ENCODE measurements around the gene ARFGAP3.
A peak's percentile ranks its signal among the peaks of the same experiment; 100 is the strongest.

ARFGAP3 gene, protein sequence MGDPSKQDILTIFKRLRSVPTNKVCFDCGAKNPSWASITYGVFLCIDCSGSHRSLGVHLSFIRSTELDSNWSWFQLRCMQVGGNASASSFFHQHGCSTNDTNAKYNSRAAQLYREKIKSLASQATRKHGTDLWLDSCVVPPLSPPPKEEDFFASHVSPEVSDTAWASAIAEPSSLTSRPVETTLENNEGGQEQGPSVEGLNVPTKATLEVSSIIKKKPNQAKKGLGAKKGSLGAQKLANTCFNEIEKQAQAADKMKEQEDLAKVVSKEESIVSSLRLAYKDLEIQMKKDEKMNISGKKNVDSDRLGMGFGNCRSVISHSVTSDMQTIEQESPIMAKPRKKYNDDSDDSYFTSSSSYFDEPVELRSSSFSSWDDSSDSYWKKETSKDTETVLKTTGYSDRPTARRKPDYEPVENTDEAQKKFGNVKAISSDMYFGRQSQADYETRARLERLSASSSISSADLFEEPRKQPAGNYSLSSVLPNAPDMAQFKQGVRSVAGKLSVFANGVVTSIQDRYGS

DNA sequence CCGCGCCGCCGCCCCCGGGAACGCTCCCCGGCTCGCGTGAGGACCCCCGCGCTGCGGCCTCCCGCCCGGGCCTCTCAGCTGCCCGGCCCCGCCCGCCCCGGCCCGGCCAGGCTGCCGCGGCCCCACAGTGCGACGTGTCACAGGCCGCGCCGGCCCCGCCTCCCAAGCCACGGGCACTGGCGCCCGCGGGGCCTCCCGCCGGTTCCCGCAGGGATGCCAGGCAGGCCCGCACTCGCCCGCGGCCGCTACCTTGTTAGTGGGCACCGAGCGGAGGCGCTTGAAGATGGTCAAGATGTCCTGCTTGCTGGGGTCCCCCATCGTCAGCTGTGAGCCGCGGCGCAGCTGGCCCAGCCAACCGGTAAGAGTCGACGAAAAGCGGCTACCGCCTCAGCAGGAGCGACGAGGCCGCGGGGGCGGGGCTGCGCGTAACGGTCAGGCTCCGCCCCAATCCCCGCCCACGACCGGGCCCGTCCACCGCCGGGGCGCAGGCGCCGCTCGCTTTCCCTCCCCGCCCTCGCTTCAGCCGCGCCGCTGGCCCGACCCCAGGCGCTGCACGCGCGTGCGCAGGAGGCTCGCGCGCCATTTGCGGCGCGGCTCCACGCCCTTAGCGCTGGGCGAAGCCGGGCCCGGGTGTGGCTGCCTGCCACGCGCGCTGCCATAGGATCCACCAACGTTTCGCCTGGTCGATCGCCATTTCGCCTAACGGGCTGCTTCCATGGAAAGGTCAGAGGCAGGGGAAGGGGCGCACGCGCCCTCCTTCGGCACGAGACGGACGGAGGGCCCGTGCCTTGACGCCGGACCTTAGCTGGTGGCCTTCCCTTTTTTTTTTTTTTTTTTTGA, at the start of gene ARFGAP3:
Gene ARFGAP3, minus strand, starts transcription at position 409 of the 840 bp plus-strand sequence. Its CDS starts 91 bp downstream, at position 318.
- peak; percentile 93 for DNase-seq (ENCODE audit: low read depth, low spot score)
- H3K4me3 ChIP-seq (ENCODE audit: low read depth, low read length), result peak within 1 kb of the TSS; percentile 93
- TF ChIP-seq, protein P1, sequence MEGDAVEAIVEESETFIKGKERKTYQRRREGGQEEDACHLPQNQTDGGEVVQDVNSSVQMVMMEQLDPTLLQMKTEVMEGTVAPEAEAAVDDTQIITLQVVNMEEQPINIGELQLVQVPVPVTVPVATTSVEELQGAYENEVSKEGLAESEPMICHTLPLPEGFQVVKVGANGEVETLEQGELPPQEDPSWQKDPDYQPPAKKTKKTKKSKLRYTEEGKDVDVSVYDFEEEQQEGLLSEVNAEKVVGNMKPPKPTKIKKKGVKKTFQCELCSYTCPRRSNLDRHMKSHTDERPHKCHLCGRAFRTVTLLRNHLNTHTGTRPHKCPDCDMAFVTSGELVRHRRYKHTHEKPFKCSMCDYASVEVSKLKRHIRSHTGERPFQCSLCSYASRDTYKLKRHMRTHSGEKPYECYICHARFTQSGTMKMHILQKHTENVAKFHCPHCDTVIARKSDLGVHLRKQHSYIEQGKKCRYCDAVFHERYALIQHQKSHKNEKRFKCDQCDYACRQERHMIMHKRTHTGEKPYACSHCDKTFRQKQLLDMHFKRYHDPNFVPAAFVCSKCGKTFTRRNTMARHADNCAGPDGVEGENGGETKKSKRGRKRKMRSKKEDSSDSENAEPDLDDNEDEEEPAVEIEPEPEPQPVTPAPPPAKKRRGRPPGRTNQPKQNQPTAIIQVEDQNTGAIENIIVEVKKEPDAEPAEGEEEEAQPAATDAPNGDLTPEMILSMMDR (IDR thresholded peaks at IDR 0.05; ENCODE audit: low read depth, low read length), result no peak
- in situ Hi-C loops (cut with HindIII; ENCODE audit: low sequenced_read_pairs), result no loop called here

DNA sequence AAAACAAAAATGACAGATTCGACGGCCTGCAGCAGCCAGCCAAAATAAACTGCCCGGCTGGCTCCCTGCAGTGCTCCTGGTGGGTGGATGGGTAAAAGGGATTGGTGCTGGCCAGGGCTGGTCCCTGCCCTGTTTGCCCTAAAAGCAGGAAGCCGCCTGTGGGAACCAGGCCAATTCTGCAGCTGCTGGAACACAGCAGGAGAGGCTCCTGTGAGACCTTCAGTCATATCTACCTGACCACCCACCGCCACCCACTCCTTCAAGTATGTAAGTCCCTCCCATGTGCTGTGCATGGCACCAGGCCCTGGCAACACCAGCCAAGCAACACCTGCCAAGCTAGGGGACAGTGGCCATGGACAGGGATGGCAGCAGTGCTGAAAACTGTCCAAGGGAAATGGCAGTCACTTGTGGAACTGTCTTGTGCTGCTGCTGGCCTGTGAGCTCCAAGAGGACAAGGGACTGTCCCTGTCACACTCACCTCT, 48.7 kb upstream of the ARFGAP3 start:
- H3K4me3 ChIP-seq (ENCODE audit: low read depth, low read length), result no peak overlapping the region
- TF ChIP-seq, protein P1 (IDR thresholded peaks at IDR 0.05; ENCODE audit: low read depth, low read length), result no peak
- in situ Hi-C loops (cut with HindIII; ENCODE audit: low sequenced_read_pairs), result no loop called here
- no peak for DNase-seq (ENCODE audit: low read depth, low spot score)

DNA sequence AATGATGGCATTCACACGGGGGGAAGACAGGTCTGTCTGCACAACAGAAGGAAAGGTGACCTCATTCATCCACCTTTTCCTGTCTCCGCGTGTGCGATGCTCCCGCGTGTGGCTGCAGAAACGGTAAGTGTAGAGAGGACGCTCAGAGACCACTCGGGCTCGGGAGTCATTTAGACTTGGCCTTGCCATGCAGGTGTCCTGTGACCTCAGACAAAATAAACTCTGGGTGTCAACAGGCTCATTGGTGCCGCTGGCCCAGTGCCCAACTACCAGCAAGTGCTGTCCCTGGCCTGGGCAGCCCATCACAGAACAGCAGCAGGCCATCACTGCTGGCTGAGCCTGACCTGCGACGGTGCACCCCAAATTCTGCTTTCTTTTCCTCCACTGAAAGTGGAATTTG, 48.1 kb upstream of the ARFGAP3 start:
- DNase-seq (ENCODE audit: low read depth, low spot score), result no peak
- in situ Hi-C loops (cut with HindIII; ENCODE audit: low sequenced_read_pairs), result no loop called here
- no peak overlapping the region for H3K4me3 ChIP-seq (ENCODE audit: low read depth, low read length)
- TF ChIP-seq, protein P1 (IDR thresholded peaks at IDR 0.05; ENCODE audit: low read depth, low read length), result no peak

DNA sequence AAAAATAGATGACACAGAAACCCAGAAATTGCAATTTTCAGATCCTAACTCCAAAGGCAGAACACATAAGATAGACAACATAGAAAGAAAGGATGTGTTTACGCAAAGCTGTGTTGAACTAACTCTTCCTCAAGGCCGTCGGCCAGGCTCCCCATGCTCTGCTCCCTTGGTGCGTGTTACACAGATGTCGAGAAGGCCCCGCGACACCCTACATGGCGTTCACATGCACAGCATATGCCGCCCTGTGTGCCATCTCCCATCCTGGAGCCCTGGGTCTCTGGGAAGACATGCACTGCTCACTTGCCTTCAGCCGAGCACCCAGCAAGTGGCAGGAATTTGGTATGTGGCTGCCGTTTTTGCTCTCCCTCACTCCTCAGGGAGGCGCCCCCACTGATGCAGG, 47.0 kb upstream of the ARFGAP3 start:
- in situ Hi-C loops (cut with HindIII; ENCODE audit: low sequenced_read_pairs), result no loop called here
- TF ChIP-seq, protein P1 (IDR thresholded peaks at IDR 0.05; ENCODE audit: low read depth, low read length), result no peak
- no peak for DNase-seq (ENCODE audit: low read depth, low spot score)
- H3K4me3 ChIP-seq (ENCODE audit: low read depth, low read length), result no peak overlapping the region

DNA sequence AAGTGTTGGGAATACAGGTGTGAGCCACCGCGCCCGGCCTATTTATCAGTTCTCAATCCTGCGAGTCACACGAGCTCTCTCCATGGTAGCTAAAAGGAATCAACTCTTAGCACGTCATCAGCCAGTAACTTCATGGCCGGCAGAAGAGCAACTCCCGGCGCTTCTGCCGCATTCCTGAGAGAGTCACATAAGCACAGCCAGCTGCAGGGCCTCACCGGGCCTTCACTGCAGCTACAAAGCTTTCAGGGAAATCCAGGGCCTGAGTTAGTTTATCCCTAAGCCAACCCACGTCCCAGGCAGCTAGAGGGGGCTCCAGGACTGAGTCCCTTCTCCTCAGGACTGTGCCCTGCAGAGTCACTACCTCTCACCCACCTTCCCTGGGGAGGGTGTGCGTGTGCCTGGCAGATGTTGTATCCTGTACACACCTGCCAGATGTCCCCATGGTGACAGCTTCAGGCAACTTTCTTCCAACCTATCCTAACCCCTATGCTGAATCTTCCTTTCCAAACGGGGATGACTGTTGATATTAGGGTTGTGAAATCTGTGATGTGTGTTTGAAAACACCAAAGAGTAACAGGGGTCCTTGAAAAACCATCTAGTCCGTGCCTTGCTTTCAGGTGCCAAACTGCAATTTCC, 45.9 kb upstream of the ARFGAP3 start:
- peak; percentile 58 for DNase-seq (ENCODE audit: low read depth, low spot score)
- TF ChIP-seq, protein P1 (IDR thresholded peaks at IDR 0.05; ENCODE audit: low read depth, low read length), result peak; percentile 17
- in situ Hi-C loops (cut with HindIII; ENCODE audit: low sequenced_read_pairs), result no loop called here
- H3K4me3 ChIP-seq (ENCODE audit: low read depth, low read length), result no peak overlapping the region
